NK-92 treated with Interleukin-12 subunit alpha and Interleukin-12 subunit beta, amount 100 ng/mL, for 24 hours (cell line): Measurements from ENCODE around the gene ZBTB17.

Experiments
- DNase-seq: peaks from one replicate; lab custom pipeline; 2025; lab: John Stamatoyannopoulos, UW

Gene ZBTB17

GRCh38 chr1:15947382-15948090 is 28.4 kb downstream of the ZBTB17 start:
- DNase-seq, result no peak

- no peak for DNase-seq
Measured at GRCh38 chr1:15946571-15947381, 29.1 kb downstream of the ZBTB17 start.

- DNase-seq, result no peak
Measured at GRCh38 chr1:15945832-15946448, 30.0 kb downstream of the ZBTB17 start.

GRCh38 chr1:15945011-15945831 is 30.7 kb downstream of the ZBTB17 start:
- DNase-seq, result no peak

GRCh38 chr1:15944308-15945010 is 31.4 kb downstream of the ZBTB17 start:
- DNase-seq, result no peak

GRCh38 chr1:15943992-15944307 is 32.0 kb downstream of the ZBTB17 start:
- DNase-seq, result no peak

- DNase-seq, result no peak
Measured at GRCh38 chr1:15943328-15943991, 32.4 kb downstream of the ZBTB17 start.

- DNase-seq, result no peak
Measured at GRCh38 chr1:15942661-15943327, 33.1 kb downstream of the ZBTB17 start.

- DNase-seq, result no peak
Measured at GRCh38 chr1:15941899-15942660, 33.8 kb downstream of the ZBTB17 start.

GRCh38 chr1:15941044-15941840 is 34.7 kb downstream of the ZBTB17 start:
- no peak for DNase-seq

- DNase-seq, result no peak
Measured at GRCh38 chr1:15940110-15941043, 35.5 kb downstream of the ZBTB17 start.

- no peak for DNase-seq
Measured at GRCh38 chr1:15939181-15940109, 36.5 kb downstream of the ZBTB17 start.

GRCh38 chr1:15938628-15939161 is 37.2 kb downstream of the ZBTB17 start:
- no peak for DNase-seq

GRCh38 chr1:15937706-15938168 is 38.2 kb downstream of the ZBTB17 start:
- DNase-seq, result no peak

GRCh38 chr1:15937146-15937545 is 38.8 kb downstream of the ZBTB17 start:
- no peak for DNase-seq

GRCh38 chr1:15936025-15936424 is 39.9 kb downstream of the ZBTB17 start:
- DNase-seq, result no peak
